ENCODE measurements around the gene UGT2A2. TPM values are rescaled to one million over a fixed set of nuclear protein-coding genes. Genes with fewer than 3 reads are reported as not detected.
"Not testable (repeated sequence)": the region's sequence is repeated elsewhere in the genome, so short reads cannot be mapped to it uniquely, and the experiment has no call there.

UGT2A2 gene
- not detected in 2 replicates for total RNA-seq

GRCh38 chr4:69639542-69639941, at the start of gene UGT2A2:
TSS of gene UGT2A2 (minus strand) at chr4:69639642. CDS start at chr4:69639640, 2 bp downstream.
- DNase-seq (ENCODE audit: low read depth in 2 of 2) = no peak

GRCh38 chr4:69684804-69685203, 45.4 kb upstream of the UGT2A2 start:
- DNase-seq (ENCODE audit: low read depth in 2 of 2) = no peak

GRCh38 chr4:69668680-69669079, 29.2 kb upstream of the UGT2A2 start:
- no peak for DNase-seq (ENCODE audit: low read depth in 2 of 2)

- not testable (repeated sequence) for DNase-seq (ENCODE audit: low read depth in 2 of 2)
Observed at GRCh38 chr4:69664009-69664408, 24.6 kb upstream of the UGT2A2 start.

GRCh38 chr4:69661130-69661803, 21.8 kb upstream of the UGT2A2 start:
- not testable (repeated sequence) for DNase-seq (ENCODE audit: low read depth in 2 of 2)

- no peak for DNase-seq (ENCODE audit: low read depth in 2 of 2)
Observed at GRCh38 chr4:69658133-69658532, 18.7 kb upstream of the UGT2A2 start.

GRCh38 chr4:69656653-69657158, 17.3 kb upstream of the UGT2A2 start:
- no peak for DNase-seq (ENCODE audit: low read depth in 2 of 2)

- no peak for DNase-seq (ENCODE audit: low read depth in 2 of 2)
Observed at GRCh38 chr4:69653147-69653546, 13.7 kb upstream of the UGT2A2 start, which contains the start of gene UGT2A1. TSS of gene UGT2A1 (minus strand) at chr4:69653247. CDS start at chr4:69647644, 5,603 bp downstream.

- DNase-seq (ENCODE audit: low read depth in 2 of 2) = no peak
Observed at GRCh38 chr4:69650872-69651271, 11.4 kb upstream of the UGT2A2 start.

- DNase-seq (ENCODE audit: low read depth in 2 of 2) = no peak
Observed at GRCh38 chr4:69649629-69650028, 10.2 kb upstream of the UGT2A2 start.

GRCh38 chr4:69649207-69649606, 9.8 kb upstream of the UGT2A2 start:
- DNase-seq (ENCODE audit: low read depth in 2 of 2) = no peak

GRCh38 chr4:69642961-69643360, 3.5 kb upstream of the UGT2A2 start:
- no peak for DNase-seq (ENCODE audit: low read depth in 2 of 2)

GRCh38 chr4:69640289-69640688, 847 bp upstream of the UGT2A2 start:
- no peak for DNase-seq (ENCODE audit: low read depth in 2 of 2)

GRCh38 chr4:69617083-69617694, 22.3 kb downstream of the UGT2A2 start:
- peak in 1 of 2 donors; percentile 6 for DNase-seq (ENCODE audit: low read depth in 2 of 2)

GRCh38 chr4:69610484-69610883, 29.0 kb downstream of the UGT2A2 start:
- no peak for DNase-seq (ENCODE audit: low read depth in 2 of 2)

- DNase-seq (ENCODE audit: low read depth in 2 of 2) = no peak
Observed at GRCh38 chr4:69601065-69601464, 38.4 kb downstream of the UGT2A2 start.

GRCh38 chr4:69600013-69600412, 39.4 kb downstream of the UGT2A2 start:
- DNase-seq (ENCODE audit: low read depth in 2 of 2) = no peak

- no peak for DNase-seq (ENCODE audit: low read depth in 2 of 2)
Observed at GRCh38 chr4:69594382-69594781, 45.1 kb downstream of the UGT2A2 start.

- DNase-seq (ENCODE audit: low read depth in 2 of 2) = no peak
Observed at GRCh38 chr4:69591364-69591763, 48.1 kb downstream of the UGT2A2 start.

GRCh38 chr4:69589884-69590283, 49.6 kb downstream of the UGT2A2 start:
- DNase-seq (ENCODE audit: low read depth in 2 of 2) = no peak

- DNase-seq (ENCODE audit: low read depth in 2 of 2) = no peak
Observed at GRCh38 chr4:69584135-69584534, 55.3 kb downstream of the UGT2A2 start.

- DNase-seq (ENCODE audit: low read depth in 2 of 2) = no peak
Observed at GRCh38 chr4:69583543-69583942, 55.9 kb downstream of the UGT2A2 start.

- no peak for DNase-seq (ENCODE audit: low read depth in 2 of 2)
Observed at GRCh38 chr4:69577245-69577644, 62.2 kb downstream of the UGT2A2 start.
